ENCODE measurements around the gene EFHC1. TPM values are rescaled to one million over a fixed set of nuclear protein-coding genes. Genes with fewer than 3 reads are reported as not detected.

EFHC1 gene
- total RNA-seq, 4 donors from 2014 or later: 10.2 to 33.0 (median 20.8) TPM

DNA sequence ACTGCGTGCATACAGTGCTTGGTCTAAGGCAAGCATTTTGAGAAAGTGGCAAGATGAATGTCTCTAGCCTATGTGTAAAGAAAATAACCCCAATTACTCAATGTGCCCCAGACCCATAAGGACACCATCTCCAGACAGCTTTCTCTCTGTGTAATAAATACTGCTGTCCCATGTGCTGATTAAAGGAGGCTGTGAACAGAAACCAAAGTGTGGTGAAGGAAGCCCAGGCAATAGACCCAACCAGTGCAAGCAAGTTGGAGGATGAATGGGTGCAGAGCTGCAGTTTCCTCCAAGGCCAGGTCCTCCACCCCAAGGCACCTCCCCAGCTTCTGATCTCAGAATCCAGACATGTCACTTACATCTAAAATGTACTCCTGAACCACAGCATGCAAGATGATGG is 96.1 kb downstream of the EFHC1 start:
- DNase-seq (ENCODE audit: low spot score): no peak
- no peak for ATAC-seq (ENCODE audit: low FRiP score)
- TF ChIP-seq, protein P1, sequence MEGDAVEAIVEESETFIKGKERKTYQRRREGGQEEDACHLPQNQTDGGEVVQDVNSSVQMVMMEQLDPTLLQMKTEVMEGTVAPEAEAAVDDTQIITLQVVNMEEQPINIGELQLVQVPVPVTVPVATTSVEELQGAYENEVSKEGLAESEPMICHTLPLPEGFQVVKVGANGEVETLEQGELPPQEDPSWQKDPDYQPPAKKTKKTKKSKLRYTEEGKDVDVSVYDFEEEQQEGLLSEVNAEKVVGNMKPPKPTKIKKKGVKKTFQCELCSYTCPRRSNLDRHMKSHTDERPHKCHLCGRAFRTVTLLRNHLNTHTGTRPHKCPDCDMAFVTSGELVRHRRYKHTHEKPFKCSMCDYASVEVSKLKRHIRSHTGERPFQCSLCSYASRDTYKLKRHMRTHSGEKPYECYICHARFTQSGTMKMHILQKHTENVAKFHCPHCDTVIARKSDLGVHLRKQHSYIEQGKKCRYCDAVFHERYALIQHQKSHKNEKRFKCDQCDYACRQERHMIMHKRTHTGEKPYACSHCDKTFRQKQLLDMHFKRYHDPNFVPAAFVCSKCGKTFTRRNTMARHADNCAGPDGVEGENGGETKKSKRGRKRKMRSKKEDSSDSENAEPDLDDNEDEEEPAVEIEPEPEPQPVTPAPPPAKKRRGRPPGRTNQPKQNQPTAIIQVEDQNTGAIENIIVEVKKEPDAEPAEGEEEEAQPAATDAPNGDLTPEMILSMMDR (IDR thresholded peaks at IDR 0.05): no peak

DNA sequence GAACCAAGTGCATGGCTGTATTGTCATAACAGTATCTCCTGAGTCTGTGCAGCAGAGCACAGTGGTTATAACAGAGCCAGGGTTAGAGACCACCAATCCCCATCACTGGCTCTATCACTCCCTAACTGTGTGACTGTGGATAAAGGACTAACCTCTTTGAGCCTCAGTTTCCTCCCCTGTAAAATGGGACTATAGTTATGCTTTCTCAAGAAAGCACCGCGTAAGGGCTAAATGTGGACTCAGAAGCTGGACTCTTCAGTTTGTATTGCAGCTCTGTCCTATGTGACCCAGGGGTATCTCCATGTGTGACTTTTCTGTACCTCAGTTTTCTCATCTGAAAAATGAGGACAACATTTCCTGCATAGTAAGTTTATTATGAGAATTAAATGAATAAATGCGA is 96.8 kb downstream of the EFHC1 start:
- DNase-seq (ENCODE audit: low spot score): no peak
- ATAC-seq (ENCODE audit: low FRiP score): no peak
- TF ChIP-seq, protein P1 (IDR thresholded peaks at IDR 0.05): no peak

DNA sequence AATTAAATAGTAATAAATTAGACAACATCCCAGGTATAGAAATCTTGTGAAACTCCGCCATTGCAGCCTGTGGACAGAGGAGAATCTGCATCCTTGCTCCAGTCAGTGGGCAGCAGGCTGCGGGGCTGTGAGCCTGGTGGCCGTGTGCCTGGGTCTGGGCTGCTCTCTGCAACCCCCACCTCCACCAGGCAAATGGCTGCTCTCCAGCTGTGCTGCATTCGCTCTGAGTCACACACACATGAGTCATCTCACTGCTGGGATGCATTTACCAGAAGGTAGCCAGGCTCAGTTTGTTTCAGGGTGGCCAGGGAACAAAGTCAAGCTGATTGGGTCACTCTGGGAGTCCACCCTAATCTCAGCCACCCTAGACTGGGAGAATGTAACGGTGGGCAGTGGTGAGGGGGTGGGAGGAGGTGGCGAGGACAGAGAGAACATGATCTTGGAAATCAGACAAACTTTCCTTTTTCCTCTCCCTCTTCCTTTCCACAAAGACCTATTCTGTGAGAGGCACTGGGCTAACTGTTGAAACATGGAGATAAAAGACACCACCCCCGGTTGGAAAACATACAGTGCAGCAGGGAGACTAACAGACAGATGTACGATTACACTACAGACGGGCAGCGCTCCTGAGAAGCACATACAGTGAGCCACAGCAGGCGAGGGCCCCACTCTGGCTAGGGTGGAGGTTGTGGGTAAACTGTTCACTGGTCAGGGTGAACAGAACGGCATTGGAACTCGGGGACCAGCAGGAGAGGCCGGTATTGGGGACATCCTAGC is 97.5 kb downstream of the EFHC1 start:
- ATAC-seq (ENCODE audit: low FRiP score) (peak; percentile 85), DNase-seq (ENCODE audit: low spot score) (peak; percentile 76)
- TF ChIP-seq, protein P1 (IDR thresholded peaks at IDR 0.05): no peak

DNA sequence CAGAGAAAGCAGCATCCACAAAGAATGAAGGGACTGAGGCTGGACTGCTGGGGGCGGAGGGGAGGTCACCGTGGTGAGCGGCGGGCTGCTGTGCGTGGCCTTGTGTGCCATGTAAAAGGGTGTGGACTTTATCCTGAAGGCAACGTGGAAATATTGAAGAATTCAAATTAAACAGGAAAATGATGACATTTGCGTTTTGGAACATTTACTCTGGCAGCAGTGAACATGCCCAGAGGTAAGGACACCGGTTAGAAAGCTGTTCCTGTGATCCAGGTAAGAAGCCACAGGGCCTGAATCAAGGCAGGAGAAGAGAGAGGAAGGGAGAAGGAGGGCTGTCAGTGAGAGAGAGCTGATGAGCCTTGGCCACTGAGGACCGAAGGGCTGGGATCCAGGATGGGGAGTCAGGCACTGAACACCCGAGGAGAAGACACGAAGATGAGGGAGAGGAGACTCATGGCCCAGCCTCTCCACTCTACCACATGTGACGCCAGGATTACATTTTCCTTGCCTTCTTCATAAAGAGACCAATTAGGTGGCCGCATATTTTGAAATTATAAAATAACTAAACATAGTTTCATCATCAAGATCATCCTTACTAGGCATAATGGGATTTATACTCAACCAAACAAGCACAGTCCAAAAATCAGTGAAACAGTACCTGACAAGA is 98.3 kb downstream of the EFHC1 start:
- TF ChIP-seq, protein P1 (IDR thresholded peaks at IDR 0.05): no peak
- no peak for ATAC-seq (ENCODE audit: low FRiP score)
- no peak for DNase-seq (ENCODE audit: low spot score)

DNA sequence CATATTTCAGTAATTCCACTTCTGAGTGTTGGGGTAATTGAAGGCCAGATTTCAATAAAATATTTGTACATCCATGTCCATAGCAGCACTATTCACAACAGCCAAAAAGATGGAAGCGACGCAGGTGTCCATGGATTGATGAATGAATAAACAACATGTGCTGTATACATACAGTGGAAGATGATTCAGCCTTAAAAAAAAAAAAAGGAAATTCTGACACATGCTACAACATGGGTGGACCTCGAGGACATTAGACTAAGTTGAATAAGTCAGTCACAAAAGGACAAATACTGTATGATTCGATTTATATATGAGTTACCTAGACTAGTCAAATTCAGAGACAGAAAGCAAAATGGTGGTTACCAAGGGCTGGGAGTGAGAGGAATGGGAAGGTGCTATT is 99.5 kb downstream of the EFHC1 start:
- no peak for DNase-seq (ENCODE audit: low spot score)
- TF ChIP-seq, protein P1 (IDR thresholded peaks at IDR 0.05): no peak
- ATAC-seq (ENCODE audit: low FRiP score): no peak

DNA sequence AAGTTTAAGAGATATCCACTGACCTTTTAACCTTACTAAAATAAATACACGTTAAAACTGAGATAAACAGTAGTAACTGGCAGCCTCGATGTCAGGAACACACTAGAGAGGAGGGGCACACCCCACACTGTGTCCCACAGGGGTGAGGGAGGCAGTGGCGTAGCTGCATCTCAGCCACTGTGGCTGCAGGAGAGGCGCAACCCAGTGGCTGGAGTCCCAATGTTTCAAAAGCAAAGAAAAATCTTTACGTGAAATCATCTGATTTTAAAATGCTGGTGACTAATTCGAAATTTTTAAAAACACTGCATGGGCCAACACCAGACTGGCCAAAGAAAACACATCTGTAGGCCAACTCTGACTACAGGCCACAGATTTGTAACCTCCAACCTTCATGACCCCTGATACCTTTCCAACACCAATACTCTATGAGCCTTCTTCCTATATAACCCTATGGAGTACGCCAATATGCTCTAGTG is 102.0 kb downstream of the EFHC1 start:
- ATAC-seq (ENCODE audit: low FRiP score) (peak; percentile 68), DNase-seq (ENCODE audit: low spot score) (no peak)
- TF ChIP-seq, protein P1 (IDR thresholded peaks at IDR 0.05): no peak

All from omental fat pad (tissue), 4 donors.